GM12878 (cell line): ENCODE results near the gene PRODH. TPM values are rescaled to one million over a fixed set of nuclear protein-coding genes. Genes with fewer than 3 reads are reported as not detected.

Experiments used
- ATAC-seq: fragments of 200-7000 bp; cut with Tn5 transposase; 3 replicates; pipeline ENCODE4 v1.9.1; 2020; ENCODE audit warnings: mild to moderate bottlenecking, moderate library complexity
- BruUV-seq: library from RNA; stranded (reverse); fragments of 400-500 nt; replicated peaks from 2 replicates; lab custom pipeline; 2021; lab: Mats Ljungman, UMichigan
- CTCF ChIA-PET: fragments of 300-600 bp; sonication (Branson Sonifier 250); formaldehyde crosslinking; extraction: SDS; loops from one replicate; lab custom pipeline; 2021; ENCODE audit warnings: inconsistent platforms; lab: Yijun Ruan, JAX
- POLR2A ChIA-PET: fragments of 350-600 bp; formaldehyde crosslinking; extraction: SDS; loops from one replicate; lab custom pipeline; 2021; ENCODE audit warnings: inconsistent platforms; lab: Charles Lee
- RAD21 ChIA-PET: fragments of 300-600 bp; sonication (Branson Sonifier 250); formaldehyde crosslinking; loops from one replicate; lab custom pipeline; 2023; ENCODE audit warnings: antibody characterized with exemption; ENCODE audit not compliant: unreplicated experiment; lab: Charles Lee
- SMC1A ChIA-PET: fragments of 300-600 bp; sonication (Branson Sonifier 250); formaldehyde crosslinking; loops from one replicate; lab custom pipeline; 2023; ENCODE audit not compliant: unreplicated experiment, uncharacterized antibody; lab: Charles Lee
- DNase-seq: peaks from one replicate; pipeline ENCODE4 v3.0.0-alpha.2; 2011; ENCODE audit warnings: low read depth, low spot score
- FAIRE-seq: peaks from 3 replicates; lab custom pipeline; 2011; peaks lifted over from hg19 to GRCh38; lab: Jason Lieb, UNC
- H2AFZ ChIP-seq: 2 replicates; pipeline ENCODE4 v1.6.0; 2011; ENCODE audit warnings: low read depth, low read length, control low read depth; ENCODE audit not compliant: control insufficient read depth
- H3K27ac ChIP-seq: 2 replicates; pipeline ENCODE4 v1.5.1; 2011; ENCODE audit warnings: control low read depth; ENCODE audit not compliant: control insufficient read depth, insufficient read depth
- H3K27me3 ChIP-seq, 2 experiments: replicated peaks in 1 of 2; 2 replicates each; pipeline versions ENCODE4 v1.6.0 to v1.6.1; 2011; ENCODE audit warnings: low read length in 1 of 2; ENCODE audit not compliant: control insufficient read depth in 2 of 2, insufficient read depth in 2 of 2
- H3K36me3 ChIP-seq, 2 experiments: 2 replicates each; pipeline ENCODE4 v1.5.1; 2011; ENCODE audit warnings: low read length in 1 of 2; ENCODE audit not compliant: control insufficient read depth in 2 of 2, insufficient read depth in 2 of 2
- H3K4me1 ChIP-seq: 2 replicates; pipeline ENCODE4 v1.6.1; 2011; ENCODE audit warnings: mild to moderate bottlenecking, low read length, moderate library complexity, mixed read lengths; ENCODE audit not compliant: control insufficient read depth, insufficient read depth
- H3K4me2 ChIP-seq: 2 replicates; pipeline ENCODE4 v1.6.0; 2011; ENCODE audit warnings: control low read depth; ENCODE audit not compliant: control insufficient read depth, insufficient read depth
- H3K4me3 ChIP-seq: fragments of 200-600 bp; sonication (generic); 2 replicates; pipeline ENCODE4 v1.5.1; 2016
- H3K79me2 ChIP-seq: 2 replicates; pipeline ENCODE4 v1.6.0; 2011; ENCODE audit warnings: low read length; ENCODE audit not compliant: control insufficient read depth, insufficient read depth
- H3K9ac ChIP-seq: 2 replicates; pipeline ENCODE4 v1.8.0; 2011; ENCODE audit warnings: low read length, control low read depth, mixed read lengths; ENCODE audit not compliant: control insufficient read depth, insufficient read depth
- H3K9me3 ChIP-seq: replicated peaks from 3 replicates; pipeline ENCODE4 v1.5.1; 2011; ENCODE audit warnings: mild to moderate bottlenecking, low read length; ENCODE audit not compliant: control insufficient read depth, insufficient read depth
- H4K20me1 ChIP-seq: 2 replicates; pipeline ENCODE4 v1.6.0; 2011; ENCODE audit not compliant: control insufficient read depth, insufficient read depth
- ATF2 ChIP-seq: IDR thresholded peaks from 2 replicates; pipeline ENCODE4 v1.6.1; 2012; ENCODE audit warnings: low read length, inconsistent platforms
- CEBPZ ChIP-seq: fragments of 150-350 bp; IDR thresholded peaks from 2 replicates; pipeline ENCODE4 v1.6.1; 2016; ENCODE audit warnings: low read depth, low read length
- CREB1 ChIP-seq: IDR thresholded peaks from 2 replicates; pipeline ENCODE4 v1.6.1; 2012; ENCODE audit warnings: low read depth, mild to moderate bottlenecking, inconsistent platforms
- FOXM1 ChIP-seq: IDR thresholded peaks from 2 replicates; pipeline ENCODE4 v1.6.1; 2012; ENCODE audit warnings: low read depth, mild to moderate bottlenecking, inconsistent platforms, low read length, moderate library complexity
- HDAC6 ChIP-seq: fragments of 200-600 bp; sonication (generic); IDR thresholded peaks from one replicate; pipeline ENCODE4 v1.8.0; 2017; ENCODE audit warnings: antibody characterized with exemption; ENCODE audit not compliant: unreplicated experiment
- KDM1A ChIP-seq: fragments of 200-600 bp; sonication (generic); IDR thresholded peaks from 2 replicates; pipeline ENCODE4 v1.6.1; 2016; ENCODE audit warnings: borderline replicate concordance
- KLF5 ChIP-seq: fragments of 450-650 bp; IDR thresholded peaks from 2 replicates; pipeline ENCODE4 v1.6.1; 2014; ENCODE audit warnings: mild to moderate bottlenecking; ENCODE audit not compliant: partially characterized antibody
- NFIC ChIP-seq: IDR thresholded peaks from 2 replicates; pipeline ENCODE4 v1.6.1; 2012; ENCODE audit warnings: low read depth, mild to moderate bottlenecking, inconsistent platforms, low read length, moderate library complexity
- RAD51 ChIP-seq: fragments of 450-650 bp; IDR thresholded peaks from 2 replicates; pipeline ENCODE4 v1.6.1; 2016; ENCODE audit warnings: moderate library complexity, mild to moderate bottlenecking, inconsistent platforms
- SMC3 ChIP-seq: IDR thresholded peaks from 2 replicates; pipeline ENCODE4 v1.6.1; 2011; ENCODE audit warnings: low read length, improper control_type of control experiment, borderline replicate concordance
- TCF3 ChIP-seq: IDR thresholded peaks from 2 replicates; pipeline ENCODE4 v1.6.1; 2012; ENCODE audit warnings: low read depth, mild to moderate bottlenecking, low read length, borderline replicate concordance; ENCODE audit not compliant: insufficient read depth
- TCF7 ChIP-seq: IDR thresholded peaks from 2 replicates; pipeline ENCODE4 v1.6.1; 2014; ENCODE audit warnings: antibody characterized with exemption, borderline replicate concordance
- ZSCAN29 ChIP-seq: fragments of 450-650 bp; IDR thresholded peaks from 2 replicates; pipeline ENCODE4 v1.6.1; 2017; ENCODE audit warnings: mild to moderate bottlenecking, moderate library complexity
- WGBS: methylation state at CpG from one replicate; pipeline ENCODE4 v1.1.6; 2016; ENCODE audit warnings: low lambda C conversion rate; ENCODE audit not compliant: insufficient replicate concordance, insufficient coverage; ENCODE audit errors: missing lambda C conversion rate; 5-methylcytosine and 5-hydroxymethylcytosine counted together
- in situ Hi-C: fragments of 300-500 bp; cut with MboI; formaldehyde crosslinking; loops from 9 replicates; pipeline ENCODE4 v1.14.3; 2018; ENCODE audit warnings: mixed read lengths
- intact Hi-C: fragments of 100-400 bp; cut with micrococcal nuclease; formaldehyde crosslinking; loops from one replicate; pipeline ENCODE4 v1.14.2; 2022; ENCODE audit not compliant: unreplicated experiment
- polyA plus RNA-seq, 11 experiments: library from polyadenylated mRNA; depleted of rRNA in 4 of 11; unstranded in 6 of 11; stranded (reverse) in 5 of 11; fragments of >200 nt; fragmentation: Nextera tagmentation in 4 of 11; fragmentation: Illumina TruSeq in 1 of 11; extraction: Ambion mirVana in 4 of 11; extraction: Trizol in 1 of 11; gene quantifications; 1 replicate in 1 of 11; 2 replicates in 10 of 11; pipeline versions ENCODE4 v1.2.1 to v1.2.3, GENCODE V29; 2011 to 2016; ENCODE audit warnings: inconsistent platforms in 2 of 11, missing spikeins in 2 of 11, low read depth in 1 of 11
- total RNA-seq, 4 experiments: library from RNA; depleted of rRNA in 3 of 4; stranded (reverse); fragments of >200 nt in 3 of 4; fragmentation: Illumina TruSeq in 1 of 4; extraction: Trizol in 1 of 4; gene quantifications; 2 replicates each; pipeline versions ENCODE4 v1.2.1 to v1.2.3, GENCODE V29; 2013 to 2021

The PRODH gene
- total and polyA plus RNA-seq, 10 of the 15 experiments (the other 5 are each of a cell fraction or from before 2014, with no cell fraction given), result 0.03 to 0.10 (median 0.07) TPM; not detected in 6

GRCh38 chr22:18983120-18983651 is 47.1 kb upstream of the PRODH start:
- H4K20me1 ChIP-seq, result no peaks in the 10 kb centered on the region
- no peaks in the 10 kb centered on the region; the same call in 2 of the 3 replicates for H3K9me3 ChIP-seq
- no peak overlapping the region for H2AFZ ChIP-seq
- ChIA-PET SMC1A (no interaction called here), CTCF (no interaction called here), RAD21 (no interaction called here), POLR2A (no interaction called here)
- no peak overlapping the region for H3K27ac ChIP-seq
- H3K4me1 ChIP-seq, result no peaks in the 10 kb centered on the region
- DNase-seq, result no peak
- H3K79me2 ChIP-seq, result no peaks in the 10 kb centered on the region
- no TSS peak for BruUV-seq
- no peak overlapping the region for H3K4me2 ChIP-seq
- H3K9ac ChIP-seq, result no peak overlapping the region
- no peak overlapping the region for H3K4me3 ChIP-seq
- ATAC-seq, result no peak
- 46% methylated on average over 9 of the region's 9 CpGs for WGBS
- TF ChIP-seq RAD51 (no peak), SMC3 (no peak), ZSCAN29 (no peak), HDAC6 (no peak), CEBPZ (no peak), CREB1 (no peak), KLF5 (no peak), TCF3 (no peak), NFIC (no peak), ATF2 (no peak), FOXM1 (no peak), KDM1A (no peak), TCF7 (no peak)
- no peaks in the 10 kb centered on the region for H3K36me3 ChIP-seq
- no peaks in the 10 kb centered on the region for H3K27me3 ChIP-seq
- intact Hi-C loops, result no loop called here
- FAIRE-seq, result no peak
- in situ Hi-C loops, result no loop called here
